Cardiac septum (tissue), 1 donor: ENCODE results near the gene DIAPH2. TPM values are rescaled to one million over a fixed set of nuclear protein-coding genes. Genes with fewer than 3 reads are reported as not detected.
"Not testable (repeated sequence)": the region's sequence is repeated elsewhere in the genome, so short reads cannot be mapped to it uniquely, and the experiment has no call there.

Source experiments
- DNase-seq: peaks from one replicate; pipeline ENCODE4 v3.0.0-alpha.2; 2020; ENCODE audit warnings: low spot score
- intact Hi-C: fragments of 100-400 bp; cut with DNase I; formaldehyde crosslinking; loops from one replicate; pipeline ENCODE4 v1.14.0; 2022
- total RNA-seq: library from RNA; stranded (reverse); fragmentation: NEBNext Ultra II Directional; extraction: Animal tissue kit (Norgen Biotek cat#: 25700); gene quantifications from one replicate; pipeline ENCODE4 v1.2.1, GENCODE V29; 2021
- donor health status: DM: no; HTN: no; CAD: no.

Gene DIAPH2
- total RNA-seq, 1 donor from 2014 or later: 13.5 TPM

DNA sequence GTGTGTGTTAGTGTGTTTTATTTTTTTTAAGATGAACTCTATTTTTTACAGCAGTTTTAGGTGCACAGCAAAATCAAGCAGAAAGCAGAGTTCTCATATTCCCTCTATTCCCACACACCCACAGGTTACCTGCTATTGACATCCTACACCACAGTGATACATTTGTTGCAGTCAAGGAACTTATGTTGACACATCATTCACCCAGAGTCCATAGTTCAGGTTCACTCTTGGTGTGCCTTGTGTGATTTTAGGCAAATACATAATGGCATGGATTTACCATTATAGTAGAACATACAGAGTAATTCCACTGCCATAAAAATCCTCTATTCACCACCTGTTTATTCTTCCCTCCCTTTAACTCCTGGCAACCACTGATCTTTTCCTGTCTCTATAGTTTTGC lies 28.7 kb downstream of the DIAPH2 start:
- DNase-seq: no peak
- intact Hi-C loops: no loop called here

DNA sequence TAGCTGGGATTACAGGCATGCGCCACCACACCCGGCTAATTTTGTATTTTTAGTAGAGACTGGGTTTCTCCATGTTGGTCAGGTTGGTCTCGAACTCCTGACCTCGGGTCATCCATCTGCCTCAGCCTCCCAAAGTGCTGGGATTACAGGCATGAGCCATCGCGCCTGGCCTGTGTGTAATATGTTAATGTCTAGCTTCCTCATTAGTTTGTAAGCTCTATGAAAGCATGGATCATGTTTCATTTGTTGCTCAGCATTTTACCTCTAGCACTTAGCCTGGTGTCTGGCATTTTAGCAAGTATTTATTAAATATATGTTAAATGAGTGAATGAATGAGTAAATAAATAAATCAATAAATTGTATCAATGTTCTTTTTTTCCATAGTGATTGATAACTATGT lies 29.8 kb downstream of the DIAPH2 start:
- intact Hi-C loops, DNase-seq: not testable (repeated sequence)

DNA sequence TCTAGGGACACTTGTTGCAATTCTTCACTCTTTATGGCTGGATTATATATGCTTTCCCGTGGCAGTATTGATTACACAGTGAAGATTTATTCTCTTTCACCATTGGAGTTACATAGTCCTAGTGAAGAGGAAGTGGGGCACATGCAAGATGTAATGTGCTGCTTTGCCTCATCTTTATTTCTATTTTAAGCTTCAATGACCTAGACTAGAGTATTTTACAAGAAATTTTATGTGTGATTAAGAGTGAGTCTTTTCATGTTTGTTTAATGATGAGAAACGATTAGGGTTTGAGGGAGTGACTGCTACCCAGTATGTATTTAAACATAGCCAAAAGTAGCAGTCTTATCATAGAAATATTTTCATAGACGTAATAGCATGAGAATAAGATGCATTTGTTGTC lies 30.8 kb downstream of the DIAPH2 start:
- intact Hi-C loops: no loop called here
- no peak for DNase-seq

DNA sequence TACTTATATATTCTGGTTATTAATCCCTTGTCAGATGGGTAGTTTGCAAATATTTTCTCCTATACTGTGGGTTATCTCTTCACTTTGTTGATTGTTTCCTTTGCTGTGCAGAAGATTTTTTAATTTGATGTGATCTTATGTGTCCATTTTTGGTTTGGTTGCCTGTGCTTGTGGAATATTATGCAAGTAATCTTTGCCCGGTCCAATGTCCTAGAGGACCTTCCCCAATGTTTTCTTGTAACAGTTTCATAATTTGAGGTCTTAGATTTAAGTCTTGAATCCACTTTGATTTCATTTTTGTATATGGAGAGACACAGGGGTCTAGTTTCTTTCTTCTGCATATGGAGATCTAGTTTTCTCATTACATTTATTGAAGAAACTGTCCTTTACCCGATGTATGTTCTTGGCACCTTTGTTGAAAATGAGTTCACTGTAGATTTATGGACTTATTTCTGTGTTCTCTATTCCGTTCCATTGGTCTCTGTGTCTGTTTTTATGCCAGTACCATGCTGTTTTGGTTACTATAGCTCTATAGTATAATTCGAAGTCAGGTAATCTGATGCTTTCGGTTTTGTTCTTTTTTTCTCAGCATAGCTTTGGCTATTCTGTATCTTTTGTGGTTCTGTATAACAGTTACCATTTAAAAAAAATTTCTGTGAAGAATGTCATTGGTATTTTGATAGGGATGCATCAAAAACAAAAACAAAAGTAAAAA lies 34.7 kb downstream of the DIAPH2 start:
- intact Hi-C loops: no loop called here
- DNase-seq: no peak

DNA sequence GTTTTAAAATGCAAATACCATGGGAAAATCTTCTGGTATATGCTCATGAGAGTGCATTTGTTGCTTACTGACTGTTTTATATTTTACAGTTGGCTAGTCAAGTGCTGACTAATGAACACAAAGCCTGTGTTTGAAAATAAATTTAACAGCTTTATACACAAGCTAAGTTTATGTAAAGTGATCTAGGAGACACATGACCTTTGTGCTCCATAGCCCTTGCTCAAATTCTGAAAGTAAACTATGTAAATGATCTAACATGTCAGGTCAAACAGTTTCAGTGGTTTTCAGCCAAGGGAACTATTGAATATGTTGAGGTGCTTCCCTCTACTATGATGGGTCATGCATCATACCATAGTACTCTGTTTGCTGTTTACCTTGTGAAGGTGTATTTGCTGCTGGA lies 36.7 kb downstream of the DIAPH2 start:
- intact Hi-C loops: no loop called here
- DNase-seq: no peak

DNA sequence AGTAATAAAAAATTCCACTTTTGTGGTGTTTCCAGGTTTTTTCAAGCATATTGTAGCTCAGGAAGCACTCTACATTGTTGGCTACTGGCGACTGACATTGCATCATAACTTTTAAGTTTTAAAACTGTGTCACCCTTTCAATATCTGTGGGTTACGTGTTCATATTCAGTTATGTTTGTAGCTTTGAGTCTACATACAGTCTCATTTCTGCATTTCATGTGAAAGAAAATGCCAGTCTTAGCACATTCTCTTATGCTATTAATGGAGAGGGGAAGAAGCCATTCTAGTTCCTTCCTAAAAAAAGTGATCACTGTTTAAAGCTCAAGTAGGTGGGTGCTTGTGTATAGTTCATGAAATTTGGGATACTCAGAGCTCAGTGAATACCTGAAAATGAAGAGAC lies 38.1 kb downstream of the DIAPH2 start:
- intact Hi-C loops: no loop called here
- no peak for DNase-seq

DNA sequence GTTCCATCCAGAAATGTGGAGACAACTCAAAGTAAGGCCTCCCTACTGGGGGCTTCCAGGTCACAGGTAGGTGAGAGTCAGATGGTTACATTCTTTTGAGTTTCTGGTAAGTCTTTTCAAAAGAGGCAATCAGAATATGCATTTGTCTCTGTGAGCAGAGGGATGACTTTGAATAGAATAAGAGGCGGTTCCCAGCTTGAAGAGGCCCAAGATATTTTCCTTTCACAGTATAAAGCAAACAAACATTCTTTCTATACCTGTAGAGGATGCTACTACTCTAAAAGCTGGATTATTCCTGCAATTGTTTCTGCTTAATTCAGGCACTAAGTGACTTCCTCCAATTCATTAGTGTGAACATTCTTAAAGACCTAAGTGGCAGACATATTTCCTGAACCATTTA lies 44.4 kb downstream of the DIAPH2 start:
- intact Hi-C loops: no loop called here
- DNase-seq: no peak

DNA sequence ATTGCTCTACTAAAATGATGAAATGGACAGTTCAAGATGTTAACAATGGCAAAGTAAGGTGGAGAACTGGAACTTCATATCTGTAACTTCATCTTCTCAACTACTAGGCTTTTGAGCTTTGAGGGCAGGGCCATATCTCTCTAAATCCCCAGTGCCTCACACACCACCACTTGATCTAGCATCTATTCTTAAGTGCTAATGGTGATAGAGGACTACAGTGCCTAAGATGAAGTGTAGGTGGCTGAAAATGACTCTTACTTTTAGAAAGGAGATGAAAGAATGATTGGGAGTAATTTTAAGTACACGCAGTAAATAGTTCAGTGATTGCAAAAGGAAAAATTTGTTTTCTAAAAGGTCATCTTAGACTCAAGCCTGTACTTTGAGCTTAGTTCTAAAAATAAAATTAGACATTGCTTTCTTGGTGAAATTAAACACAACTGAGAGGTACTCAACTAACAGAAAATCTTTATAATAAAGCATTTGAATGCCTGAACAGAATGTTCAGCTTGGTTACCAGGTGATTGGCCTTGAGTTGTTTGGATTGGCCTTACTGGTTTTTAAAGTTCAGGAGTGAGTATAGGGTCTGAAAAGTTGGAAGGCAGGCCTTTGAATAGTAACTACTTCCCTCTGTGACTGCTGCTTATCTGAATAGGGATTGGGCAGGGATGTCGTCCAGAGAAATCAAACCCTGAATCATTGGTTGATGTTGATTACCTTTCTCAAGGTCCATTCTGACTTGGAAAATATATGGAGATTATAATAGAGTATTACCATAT lies 45.4 kb downstream of the DIAPH2 start:
- DNase-seq: no peak
- intact Hi-C loops: no loop called here

DNA sequence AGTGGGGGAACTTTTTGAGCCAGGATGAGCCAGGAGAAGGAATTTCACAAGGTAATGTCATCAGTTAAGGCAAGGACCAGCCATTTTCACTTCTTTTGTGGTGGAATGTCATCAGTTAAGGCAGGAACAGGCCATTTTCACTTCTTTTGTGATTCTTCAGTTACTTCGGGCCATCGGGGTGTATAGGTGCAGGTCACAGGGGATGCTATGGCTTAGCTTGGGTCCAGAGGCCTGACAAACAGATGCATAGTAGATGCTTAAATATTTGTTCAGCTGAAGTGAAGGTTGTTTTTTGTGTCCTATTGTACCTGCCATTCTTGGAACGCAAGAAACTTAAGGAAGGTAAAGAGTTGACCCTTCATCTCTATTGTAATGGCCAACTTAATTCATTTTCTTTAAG lies 46.4 kb downstream of the DIAPH2 start:
- DNase-seq, intact Hi-C loops: not testable (repeated sequence)

DNA sequence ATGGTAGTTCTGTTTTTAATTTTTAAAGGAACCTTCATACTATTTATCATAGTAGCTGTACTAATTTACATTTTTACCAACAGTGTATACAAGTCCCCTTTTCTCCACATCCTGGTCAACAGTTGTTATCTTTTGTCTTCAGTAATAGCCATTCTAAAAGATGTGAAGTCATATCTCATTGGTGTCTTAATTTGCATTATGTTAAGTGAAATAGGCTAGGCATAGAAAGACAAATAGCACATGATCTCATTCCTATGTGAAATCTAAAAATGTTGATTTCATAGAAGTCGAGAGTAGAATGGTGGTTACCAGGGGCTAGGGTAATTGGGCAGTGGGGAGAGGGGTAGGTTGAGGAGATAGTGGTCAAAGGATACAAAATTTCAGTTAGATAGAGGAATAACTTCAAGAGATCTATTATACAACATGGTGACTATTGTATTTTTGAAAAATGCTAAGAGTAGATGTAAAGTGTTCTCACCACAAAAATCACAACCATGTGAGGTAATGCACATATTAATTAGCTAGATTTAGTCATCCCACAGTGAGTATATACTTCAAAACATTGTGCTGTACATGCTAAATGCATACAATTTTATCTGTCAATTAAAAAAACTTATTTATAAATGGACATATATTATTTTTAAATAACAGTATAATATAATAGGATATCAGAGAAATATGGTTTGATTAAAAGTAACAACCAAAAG lies 58.9 kb downstream of the DIAPH2 start:
- intact Hi-C loops: no loop called here
- DNase-seq: no peak

DNA sequence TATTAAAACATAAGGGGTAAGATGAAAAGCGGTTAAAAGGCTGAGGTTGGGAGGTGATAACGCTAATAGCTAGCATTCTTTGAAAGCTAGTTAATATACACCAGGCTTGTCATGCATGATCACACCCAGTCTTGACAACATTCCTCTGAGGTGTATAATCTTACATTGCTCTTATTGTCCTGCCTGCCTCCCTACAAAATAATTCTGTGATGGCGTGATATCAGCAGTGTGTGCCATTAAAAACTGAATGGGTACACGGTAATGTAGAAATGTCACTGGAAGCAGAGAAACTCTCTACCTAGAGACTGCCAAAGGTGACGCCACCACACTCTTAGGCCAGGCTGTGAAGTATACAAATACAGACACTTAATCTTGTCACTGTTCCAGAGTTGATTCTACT lies 68.1 kb downstream of the DIAPH2 start:
- DNase-seq: no peak
- intact Hi-C loops: no loop called here

DNA sequence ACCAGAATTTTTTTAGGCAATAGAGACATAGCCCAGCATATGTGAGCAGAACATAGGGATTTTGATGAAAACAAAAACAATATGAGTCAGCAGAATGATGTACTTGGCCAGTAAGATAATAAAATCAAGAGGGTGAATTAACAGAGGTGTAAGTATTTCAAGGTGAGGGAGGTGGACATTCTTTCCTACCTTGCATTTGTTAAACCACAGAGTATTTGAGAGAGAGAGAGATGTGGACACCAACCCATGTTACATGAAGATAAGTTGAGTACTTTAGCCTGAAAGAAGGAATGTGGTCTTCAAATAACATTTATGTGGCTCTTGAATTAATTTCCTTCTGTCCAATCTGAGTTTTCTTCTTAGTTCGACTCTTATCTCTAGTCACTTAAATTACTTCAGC lies 68.6 kb downstream of the DIAPH2 start:
- DNase-seq: no peak
- intact Hi-C loops: no loop called here

DNA sequence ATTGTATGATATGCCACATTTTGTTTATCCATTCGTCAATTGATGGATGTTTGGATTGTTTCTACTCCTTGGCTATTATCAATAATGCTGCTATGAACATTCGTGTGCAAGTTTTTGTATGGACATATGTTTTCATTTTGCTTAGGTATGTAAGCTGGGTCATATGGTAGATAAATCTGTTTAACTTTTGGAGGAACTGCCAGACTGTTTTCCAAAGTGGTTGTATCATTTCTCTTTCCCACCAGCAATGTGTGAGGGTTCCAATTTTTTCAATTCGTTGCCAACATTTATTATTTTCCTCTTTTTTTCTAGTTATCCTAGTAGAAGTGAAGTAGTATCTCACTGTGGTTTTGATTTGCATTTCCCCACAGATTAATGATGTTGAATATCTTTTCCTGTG lies 71.8 kb downstream of the DIAPH2 start:
- no peak for DNase-seq

DNA sequence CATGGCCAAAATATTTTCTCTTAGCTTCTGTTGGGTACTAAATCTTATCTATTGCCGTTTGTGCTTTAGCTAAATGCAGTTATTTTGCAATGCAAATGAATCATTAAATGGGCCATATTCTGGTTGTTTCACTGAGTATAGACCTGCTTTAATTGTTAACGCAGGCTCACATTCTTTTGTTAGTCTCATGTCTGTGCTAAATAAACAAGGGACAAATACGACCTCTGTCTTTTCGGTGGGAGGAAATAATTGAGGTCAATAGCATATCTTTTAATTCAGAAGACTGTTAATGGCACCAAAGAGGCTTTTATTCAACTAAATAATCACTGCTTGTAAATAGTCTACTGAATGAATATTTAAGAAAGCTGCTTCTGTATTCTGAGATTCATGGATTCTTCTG lies 76.9 kb downstream of the DIAPH2 start:
- DNase-seq: no peak
- intact Hi-C loops: no loop called here

More for the DNA sequence above, 71.8 kb downstream of the DIAPH2 start:
- intact Hi-C loops: no loop called here

DNA sequence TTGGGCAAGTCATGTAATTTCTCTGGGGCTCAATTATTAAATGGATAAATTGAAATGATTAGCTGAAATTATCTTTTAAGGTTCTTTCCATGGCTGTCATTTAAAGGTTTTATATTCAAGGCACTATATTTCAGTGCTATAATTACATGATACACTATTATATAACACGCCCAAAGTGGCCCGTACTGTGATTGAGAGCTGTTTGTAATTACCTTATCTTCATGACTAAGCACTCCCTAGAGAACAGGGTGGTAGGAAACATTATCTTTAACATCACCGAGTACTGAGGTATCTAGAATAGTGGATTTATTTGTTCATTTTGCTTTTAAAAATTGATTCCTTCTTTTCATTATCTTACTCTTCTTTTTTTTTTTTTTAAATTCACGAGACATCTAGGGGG lies 79.0 kb downstream of the DIAPH2 start:
- no peak for DNase-seq
- intact Hi-C loops: no loop called here

DNA sequence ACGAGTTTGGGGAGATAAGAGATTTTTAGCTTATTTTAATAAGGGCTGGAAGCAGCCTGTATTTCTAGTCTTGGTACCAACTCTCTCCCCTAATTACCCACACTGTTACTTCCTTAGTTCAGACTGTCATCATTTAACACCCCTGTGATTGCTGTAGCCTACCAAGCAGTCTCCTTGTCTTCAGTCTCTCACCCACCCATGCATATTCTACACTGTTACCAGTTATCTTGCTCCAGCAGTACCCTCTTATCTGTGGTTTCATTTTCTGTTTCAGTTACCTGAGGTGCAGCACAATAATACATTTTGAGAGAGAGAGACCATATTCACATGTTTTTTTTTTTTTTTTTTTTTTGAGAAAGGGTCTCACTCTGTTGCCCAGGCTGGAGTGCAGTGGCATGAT lies 80.2 kb downstream of the DIAPH2 start:
- DNase-seq: no peak
- intact Hi-C loops: no loop called here

DNA sequence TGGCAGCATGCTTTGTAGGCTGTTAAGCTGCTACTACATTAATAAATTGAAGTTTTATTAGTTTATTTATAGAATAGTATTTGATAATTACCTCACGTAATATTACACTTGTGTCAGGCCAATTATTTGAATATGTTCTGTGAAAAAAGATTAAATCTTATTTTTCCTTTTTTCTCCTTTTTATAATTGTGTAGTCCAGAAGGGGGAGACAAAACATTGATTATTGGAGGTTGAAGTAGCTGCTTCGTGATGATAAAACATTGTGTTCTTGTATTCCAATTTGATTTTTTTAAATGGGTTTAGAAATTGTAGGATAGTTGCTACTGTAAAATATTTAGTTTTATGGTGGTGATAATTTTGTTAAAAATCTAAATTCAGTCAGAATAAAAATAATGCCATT lies 85.7 kb downstream of the DIAPH2 start:
- DNase-seq: no peak

DNA sequence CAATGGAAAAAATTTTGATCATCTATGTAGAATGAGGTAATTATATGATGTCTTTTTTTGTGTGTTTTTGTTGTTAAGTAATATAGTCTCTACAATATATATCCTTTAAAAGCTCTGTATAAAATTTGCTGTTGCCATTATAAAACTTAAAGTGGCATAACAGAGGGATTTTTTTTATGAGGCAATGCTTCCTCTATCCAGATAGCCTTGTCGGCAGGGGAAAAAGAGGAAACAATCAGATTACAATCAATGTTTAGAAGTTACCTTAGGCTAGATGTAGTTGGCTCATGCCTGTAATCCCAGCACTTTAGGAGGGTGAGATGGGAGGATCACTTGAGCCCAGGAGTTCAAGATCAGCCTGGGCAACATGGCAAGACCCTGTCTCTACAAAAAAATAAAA lies 86.8 kb downstream of the DIAPH2 start:
- intact Hi-C loops: no loop called here

More for the DNA sequence above, 85.7 kb downstream of the DIAPH2 start:
- intact Hi-C loops: no loop called here

DNA sequence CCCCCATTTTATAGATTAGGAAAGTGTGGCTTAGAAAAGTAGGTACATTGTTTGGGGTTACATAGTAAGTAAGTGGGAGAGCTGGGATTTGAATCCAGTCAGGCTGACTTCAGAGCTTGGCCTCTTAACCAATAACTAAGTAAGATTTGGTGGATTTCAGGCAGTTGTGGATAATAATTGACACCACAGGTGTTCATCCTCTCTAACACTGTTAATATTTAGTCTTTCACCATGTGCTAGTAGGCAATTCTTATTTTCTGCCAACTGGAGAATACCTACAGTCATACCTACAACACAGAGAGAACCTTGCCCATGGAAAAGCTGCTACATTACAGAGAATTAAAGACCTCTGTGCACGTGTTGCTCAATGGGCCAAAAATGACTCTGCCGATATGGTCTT lies 89.5 kb downstream of the DIAPH2 start:
- DNase-seq: no peak

More for the DNA sequence above, 86.8 kb downstream of the DIAPH2 start:
- DNase-seq: no peak

DNA sequence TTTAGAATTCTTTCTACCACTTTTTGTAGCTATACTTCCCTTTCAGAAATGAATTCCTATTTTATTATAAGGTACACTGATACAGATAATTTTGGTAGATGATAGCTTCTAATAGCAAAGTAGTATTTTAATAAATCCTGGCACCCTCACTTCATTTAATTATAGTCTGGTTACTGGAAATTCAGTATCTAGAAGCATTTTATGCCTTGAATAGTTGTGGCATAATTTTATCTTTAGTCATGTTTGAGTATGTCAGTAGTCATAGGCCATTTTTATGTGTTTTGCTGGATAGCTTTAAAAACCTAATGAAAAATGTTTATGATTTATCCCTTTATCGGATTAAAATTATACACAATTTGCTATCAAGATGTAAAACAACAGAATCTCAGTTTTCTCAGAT lies 92.3 kb downstream of the DIAPH2 start:
- no peak for DNase-seq
- intact Hi-C loops: no loop called here

More for the DNA sequence above, 89.5 kb downstream of the DIAPH2 start:
- intact Hi-C loops: no loop called here

DNA sequence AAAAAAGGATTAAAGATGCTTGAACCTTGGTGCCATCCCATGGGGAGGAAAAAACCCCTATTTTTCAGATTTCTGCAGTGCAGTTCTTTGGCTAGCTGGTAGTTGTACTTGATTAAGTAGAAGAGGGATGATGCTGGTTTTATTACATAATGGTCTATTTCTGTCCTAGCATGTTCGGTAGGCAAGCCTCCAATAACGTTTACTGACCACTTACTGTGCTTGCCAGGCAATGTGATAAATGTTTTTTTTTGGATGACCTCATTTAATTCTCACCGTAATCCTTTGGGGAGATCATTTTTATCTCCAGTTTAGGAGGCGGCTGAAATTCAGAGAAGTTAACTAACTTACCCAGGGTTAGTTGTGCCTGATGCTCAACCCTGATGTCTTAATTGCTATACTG lies 106.9 kb downstream of the DIAPH2 start:
- DNase-seq: no peak
- intact Hi-C loops: no loop called here
